Loucy (cell line): ENCODE measurements around the gene STRA8.

Experiments used
- CTCF ChIP-seq: fragments of 200-600 bp; sonication (generic); conservative IDR thresholded peaks from 2 replicates; pipeline ENCODE4 v1.5.1; 2014; ENCODE audit warnings: mild to moderate bottlenecking, antibody characterized with exemption, low read length
- EZH2phosphoT487 ChIP-seq: fragments of 200-600 bp; IDR thresholded peaks from 2 replicates; pipeline ENCODE4 v1.6.1; 2018; ENCODE audit warnings: antibody characterized with exemption, mild to moderate bottlenecking, moderate library complexity, borderline replicate concordance

DNA sequence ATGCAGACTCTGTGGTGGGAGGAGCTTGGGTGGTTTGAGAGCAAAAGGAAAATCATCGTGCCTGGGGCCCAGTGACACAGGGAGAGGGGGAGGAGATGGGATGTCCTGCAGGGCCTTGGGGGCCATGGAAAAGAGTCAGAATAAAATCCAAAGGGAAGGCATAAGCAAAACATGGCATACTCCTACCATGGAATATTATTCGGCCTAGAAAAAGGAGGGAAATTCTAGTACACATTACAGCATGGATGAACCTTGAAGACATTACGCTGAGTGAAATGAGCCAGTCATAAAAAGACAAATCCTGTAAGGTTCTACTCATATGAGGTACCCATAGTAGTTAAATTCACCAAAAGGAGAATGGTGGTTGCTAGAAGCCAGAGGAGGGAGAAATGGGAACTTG, 38.7 kb downstream of the STRA8 start:
- TF ChIP-seq CTCF (no peak), EZH2phosphoT487 (no peak)
